Glutamatergic neuron (in vitro differentiated cells): Measurements from ENCODE around the gene GLIPR1L1. TPM values are rescaled to one million over a fixed set of nuclear protein-coding genes. Genes with fewer than 3 reads are reported as not detected.

Experiments
- DNase-seq: peaks from one replicate; pipeline ENCODE4 v3.0.0; 2022
- H3K27ac Mint-ChIP-seq: one replicate; pipeline ENCODE4 v1.8.0; 2020; ENCODE audit warnings: mild to moderate bottlenecking, mixed read lengths, inconsistent platforms; ENCODE audit not compliant: unreplicated experiment
- H3K27me3 Mint-ChIP-seq: one replicate; pipeline ENCODE4 v1.8.0; 2020; ENCODE audit warnings: mild to moderate bottlenecking, moderate library complexity, mixed read lengths, inconsistent platforms; ENCODE audit not compliant: unreplicated experiment
- H3K36me3 Mint-ChIP-seq: one replicate; pipeline ENCODE4 v1.8.0; 2020; ENCODE audit warnings: mild to moderate bottlenecking, mixed read lengths, inconsistent platforms; ENCODE audit not compliant: unreplicated experiment
- H3K4me1 Mint-ChIP-seq: one replicate; pipeline ENCODE4 v1.8.0; 2020; ENCODE audit warnings: mild to moderate bottlenecking, low read depth, mixed read lengths, inconsistent platforms; ENCODE audit not compliant: unreplicated experiment
- H3K4me3 Mint-ChIP-seq: one replicate; pipeline ENCODE4 v1.8.0; 2020; ENCODE audit warnings: mild to moderate bottlenecking, mixed read lengths, inconsistent platforms; ENCODE audit not compliant: unreplicated experiment
- H3K9me3 Mint-ChIP-seq: one replicate; pipeline ENCODE4 v1.8.0; 2020; ENCODE audit warnings: mild to moderate bottlenecking, moderate library complexity, mixed read lengths, inconsistent platforms; ENCODE audit not compliant: unreplicated experiment
- total RNA-seq: library from RNA; stranded (reverse); fragmentation: NEBNext Ultra II Directional; extraction: Animal tissue kit (Norgen Biotek cat#: 25700); gene quantifications from one replicate; pipeline ENCODE4 v1.2.1, GENCODE V29; 2021; ENCODE audit not compliant: unreplicated experiment
- TF ChIP-seq, protein P1 (sequence below): fragments of 200-600 bp; sonication (generic); IDR thresholded peaks from one replicate; pipeline ENCODE4 v1.5.0; 2021; ENCODE audit not compliant: partially characterized antibody, unreplicated experiment

GLIPR1L1 gene
- total RNA-seq, 1 donor from 2014 or later, result not detected

DNA sequence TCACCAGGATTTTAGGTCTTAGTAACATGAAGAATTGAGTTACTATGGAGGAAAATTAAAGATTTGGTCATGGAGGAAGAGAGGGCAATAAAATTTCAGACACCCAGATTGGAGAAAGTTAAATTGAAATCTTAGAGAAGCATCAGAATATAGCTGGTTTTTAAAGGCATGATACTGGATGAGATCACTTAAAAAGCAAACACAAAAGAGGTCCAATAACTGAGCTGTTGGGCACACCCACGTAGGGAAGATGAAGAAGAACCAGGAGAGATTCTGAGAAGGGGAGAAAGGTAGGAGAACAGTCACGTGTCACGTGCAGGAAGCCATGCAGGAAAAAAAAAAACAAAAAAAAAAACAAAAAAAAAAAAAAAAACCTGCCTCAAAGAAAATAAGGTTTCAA lies 23.1 kb upstream of the GLIPR1L1 start:
- Mint-ChIP-seq H3K9me3 (peaks cover 1% of the 10 kb centered on the region), H3K4me3 (no peak overlapping the region), H3K27me3 (no peaks in the 10 kb centered on the region), H3K36me3 (no peaks in the 10 kb centered on the region), H3K27ac (no peak overlapping the region), H3K4me1 (no peaks in the 10 kb centered on the region)
- TF ChIP-seq, protein P1, sequence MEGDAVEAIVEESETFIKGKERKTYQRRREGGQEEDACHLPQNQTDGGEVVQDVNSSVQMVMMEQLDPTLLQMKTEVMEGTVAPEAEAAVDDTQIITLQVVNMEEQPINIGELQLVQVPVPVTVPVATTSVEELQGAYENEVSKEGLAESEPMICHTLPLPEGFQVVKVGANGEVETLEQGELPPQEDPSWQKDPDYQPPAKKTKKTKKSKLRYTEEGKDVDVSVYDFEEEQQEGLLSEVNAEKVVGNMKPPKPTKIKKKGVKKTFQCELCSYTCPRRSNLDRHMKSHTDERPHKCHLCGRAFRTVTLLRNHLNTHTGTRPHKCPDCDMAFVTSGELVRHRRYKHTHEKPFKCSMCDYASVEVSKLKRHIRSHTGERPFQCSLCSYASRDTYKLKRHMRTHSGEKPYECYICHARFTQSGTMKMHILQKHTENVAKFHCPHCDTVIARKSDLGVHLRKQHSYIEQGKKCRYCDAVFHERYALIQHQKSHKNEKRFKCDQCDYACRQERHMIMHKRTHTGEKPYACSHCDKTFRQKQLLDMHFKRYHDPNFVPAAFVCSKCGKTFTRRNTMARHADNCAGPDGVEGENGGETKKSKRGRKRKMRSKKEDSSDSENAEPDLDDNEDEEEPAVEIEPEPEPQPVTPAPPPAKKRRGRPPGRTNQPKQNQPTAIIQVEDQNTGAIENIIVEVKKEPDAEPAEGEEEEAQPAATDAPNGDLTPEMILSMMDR, result no peak
- no peak for DNase-seq

DNA sequence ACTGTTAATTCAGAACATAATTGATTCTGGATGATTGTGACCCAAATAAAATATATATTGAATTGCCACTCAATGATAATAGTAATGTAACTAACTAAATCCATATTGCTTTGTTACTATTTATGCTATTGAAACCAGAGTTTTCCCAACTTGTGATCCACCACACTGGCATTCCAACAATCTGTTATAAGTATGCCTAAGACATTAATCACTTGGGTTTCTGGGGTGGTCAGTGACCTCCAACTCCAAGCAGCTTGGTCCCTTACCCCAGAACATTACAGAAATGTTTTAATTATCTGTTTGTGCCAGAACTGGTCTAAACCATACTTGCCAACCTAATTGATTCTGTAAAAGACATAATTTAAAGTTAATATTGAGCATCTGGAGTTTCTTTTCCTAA lies 19.0 kb upstream of the GLIPR1L1 start:
- H3K4me3 Mint-ChIP-seq, result no peak overlapping the region
- peaks cover 6% of the 10 kb centered on the region for H3K4me1 Mint-ChIP-seq
- TF ChIP-seq, protein P1, result no peak
- no peak overlapping the region for H3K27ac Mint-ChIP-seq
- H3K36me3 Mint-ChIP-seq, result no peaks in the 10 kb centered on the region
- H3K9me3 Mint-ChIP-seq, result peaks cover 1% of the 10 kb centered on the region
- no peak for DNase-seq
- no peaks in the 10 kb centered on the region for H3K27me3 Mint-ChIP-seq

DNA sequence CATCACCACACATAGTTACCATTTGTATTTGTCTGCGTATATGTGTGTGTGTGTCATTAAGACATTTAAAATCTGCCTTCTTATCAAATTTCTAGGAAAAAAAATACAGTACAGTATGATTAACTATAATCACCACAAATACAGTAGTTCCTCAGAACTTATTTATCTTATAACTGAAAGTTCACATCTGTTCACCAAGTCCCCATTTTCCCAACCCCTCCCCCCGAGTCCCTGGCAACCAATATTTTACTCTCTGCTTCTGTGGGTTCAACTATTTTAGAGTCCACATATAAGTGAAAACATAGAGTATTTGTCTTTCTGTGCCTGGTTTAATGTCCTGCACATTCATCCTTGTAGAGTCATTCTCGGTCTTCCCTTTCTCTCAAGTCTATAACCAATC lies 16.7 kb upstream of the GLIPR1L1 start:
- no peaks in the 10 kb centered on the region for H3K36me3 Mint-ChIP-seq
- TF ChIP-seq, protein P1, result no peak
- H3K4me1 Mint-ChIP-seq, result peaks cover 6% of the 10 kb centered on the region
- H3K27ac Mint-ChIP-seq, result no peak overlapping the region
- no peaks in the 10 kb centered on the region for H3K27me3 Mint-ChIP-seq
- no peaks in the 10 kb centered on the region for H3K9me3 Mint-ChIP-seq
- DNase-seq, result no peak
- no peak overlapping the region for H3K4me3 Mint-ChIP-seq

DNA sequence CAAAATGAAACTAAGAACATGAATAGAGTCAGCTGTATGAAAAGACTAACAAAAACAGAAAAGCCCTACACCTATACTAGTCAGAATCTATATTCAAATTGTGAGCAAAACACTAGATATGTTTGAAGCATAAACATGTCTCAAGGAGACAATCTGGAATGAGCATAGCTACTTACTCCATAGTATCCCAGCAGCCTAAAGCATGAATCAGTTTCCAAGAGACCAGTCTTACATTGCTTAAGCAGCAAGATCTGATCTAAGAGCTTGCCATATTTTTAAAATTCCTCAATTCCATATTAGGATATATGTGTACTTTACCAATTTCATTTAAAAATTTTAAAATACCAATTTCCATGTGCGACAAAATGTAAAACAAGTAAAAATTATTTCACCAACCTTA lies 12.0 kb upstream of the GLIPR1L1 start:
- no peak for DNase-seq
- Mint-ChIP-seq H3K9me3 (no peaks in the 10 kb centered on the region), H3K36me3 (no peaks in the 10 kb centered on the region), H3K4me3 (no peak overlapping the region), H3K4me1 (peaks cover 6% of the 10 kb centered on the region), H3K27me3 (no peaks in the 10 kb centered on the region), H3K27ac (no peak overlapping the region)
- TF ChIP-seq, protein P1, result no peak

DNA sequence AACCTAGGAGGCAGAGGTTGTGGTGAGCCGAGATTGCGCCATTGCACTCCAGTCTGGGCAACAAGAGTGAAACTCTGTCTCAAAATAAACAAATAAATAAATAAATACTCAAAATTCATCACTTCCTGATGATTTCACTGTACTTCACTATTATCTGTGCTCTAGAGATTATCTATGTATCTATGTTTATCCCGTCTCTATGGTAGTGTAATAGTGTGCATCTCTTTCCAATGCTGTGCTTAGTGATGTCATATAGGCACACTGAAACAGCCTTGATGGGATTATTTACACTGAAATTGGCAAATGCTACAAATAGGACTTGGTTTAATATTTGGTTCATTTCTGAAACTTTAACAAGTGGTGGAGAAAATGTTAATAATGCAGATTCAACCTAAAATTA lies 10.8 kb upstream of the GLIPR1L1 start:
- TF ChIP-seq, protein P1, result no peak
- Mint-ChIP-seq H3K36me3 (no peaks in the 10 kb centered on the region), H3K9me3 (no peaks in the 10 kb centered on the region), H3K27me3 (no peaks in the 10 kb centered on the region), H3K27ac (no peak overlapping the region), H3K4me1 (peaks cover 4% of the 10 kb centered on the region), H3K4me3 (no peak overlapping the region)
- no peak for DNase-seq
